HepG2 (cell line): Measurements from ENCODE around the gene LSM2. TPM values are rescaled to one million over a fixed set of nuclear protein-coding genes. Genes with fewer than 3 reads are reported as not detected.

Source experiments
- GABPA ChIP-seq, 2 experiments: IDR thresholded peaks; 2 replicates each; pipeline ENCODE4 v1.6.1; 2011 to 2016; ENCODE audit warnings: low read depth in 2 of 2, low read length in 1 of 2, missing biosample characterization in 1 of 2, missing genetic modification characterization in 1 of 2
- KDM3A ChIP-seq: IDR thresholded peaks from 2 replicates; pipeline ENCODE4 v1.6.1; 2018; ENCODE audit warnings: low read depth, missing compliant biosample characterization
- KLF6 ChIP-seq: IDR thresholded peaks from 2 replicates; pipeline ENCODE4 v1.8.0; 2016; ENCODE audit warnings: missing biosample characterization, missing genetic modification reagents
- MTA3 ChIP-seq: sonication (generic); formaldehyde crosslinking; IDR thresholded peaks from 2 replicates; pipeline ENCODE4 v1.4.0; 2020; ENCODE audit warnings: missing genetic modification reagents
- NCOR1 ChIP-seq: fragments of 200-600 bp; sonication (generic); IDR thresholded peaks from 2 replicates; pipeline ENCODE4 v1.7.0; 2017; ENCODE audit warnings: antibody characterized with exemption, low read length, borderline replicate concordance
- SP4 ChIP-seq: sonication (generic); formaldehyde crosslinking; IDR thresholded peaks from 2 replicates; pipeline ENCODE4 v1.8.1; 2023; ENCODE audit warnings: mild to moderate bottlenecking, missing genetic modification reagents
- TCF12 ChIP-seq, 2 experiments: fragments of 450-650 bp in 1 of 2; sonication (generic) in 1 of 2; formaldehyde crosslinking in 1 of 2; IDR thresholded peaks; 2 replicates each; pipeline versions ENCODE4 v1.6.1 to v1.8.0; 2017 to 2022; ENCODE audit warnings: antibody characterized with exemption in 1 of 2, mild to moderate bottlenecking in 1 of 2, missing genetic modification reagents in 1 of 2, moderate library complexity in 1 of 2
- THAP11 ChIP-seq: IDR thresholded peaks from 2 replicates; pipeline ENCODE4 v1.6.1; 2016; ENCODE audit warnings: missing biosample characterization, missing genetic modification reagents
- ZFAT ChIP-seq: sonication (generic); formaldehyde crosslinking; conservative IDR thresholded peaks from 2 replicates; pipeline ENCODE4 v1.8.1; 2023; ENCODE audit warnings: missing genetic modification reagents, inconsistent platforms
- ZMAT3 ChIP-seq: sonication (generic); formaldehyde crosslinking; conservative IDR thresholded peaks from 2 replicates; pipeline ENCODE4 v1.7.0; 2021; ENCODE audit warnings: missing genetic modification reagents
- ZNF333 ChIP-seq: sonication (generic); formaldehyde crosslinking; IDR thresholded peaks from 2 replicates; pipeline ENCODE4 v1.4.0; 2020; ENCODE audit warnings: mild to moderate bottlenecking, missing genetic modification reagents, borderline replicate concordance
- ZNF883 ChIP-seq: sonication (generic); formaldehyde crosslinking; IDR thresholded peaks from 2 replicates; pipeline ENCODE4 v1.5.1; 2020; ENCODE audit warnings: mild to moderate bottlenecking, missing genetic modification reagents; ENCODE audit errors: not compliant biosample characterization
- ZSCAN20 ChIP-seq: sonication (generic); formaldehyde crosslinking; IDR thresholded peaks from 2 replicates; pipeline ENCODE4 v1.4.0; 2020; ENCODE audit warnings: missing genetic modification reagents, mild to moderate bottlenecking, borderline replicate concordance
- polyA plus RNA-seq, 8 experiments: library from polyadenylated mRNA; depleted of rRNA in 3 of 8; stranded (reverse) in 7 of 8; unstranded in 1 of 8; fragments of >200 nt; fragmentation: Illumina TruSeq in 4 of 8; extraction: Trizol in 4 of 8; gene quantifications; 2 replicates each; pipeline versions ENCODE4 v1.2.1 to v1.2.3, GENCODE V29; 2011 to 2016; ENCODE audit warnings: low read depth in 4 of 8, missing spikeins in 1 of 8, mixed read lengths in 1 of 8; ENCODE audit not compliant: insufficient read depth in 1 of 8
- total RNA-seq, 5 experiments: library from RNA; depleted of rRNA; stranded (reverse); fragments of >200 nt; fragmentation: Illumina TruSeq; extraction: Trizol; gene quantifications; 2 replicates each; pipeline ENCODE4 v1.2.3, GENCODE V29; 2016; ENCODE audit warnings: low read depth in 1 of 5
- TF ChIP-seq, protein P1 (sequence below): sonication (generic); formaldehyde crosslinking; conservative IDR thresholded peaks from 2 replicates; pipeline ENCODE4 v1.4.0; 2020; ENCODE audit warnings: missing genetic modification reagents
- TF ChIP-seq, protein P2 (sequence below): sonication (generic); formaldehyde crosslinking; IDR thresholded peaks from 2 replicates; pipeline ENCODE4 v1.4.0; 2020; ENCODE audit warnings: mild to moderate bottlenecking, missing genetic modification reagents
- TF ChIP-seq, protein P3 (sequence below): sonication (generic); formaldehyde crosslinking; IDR thresholded peaks from 2 replicates; pipeline ENCODE4 v1.8.0; 2022; ENCODE audit warnings: mild to moderate bottlenecking, missing genetic modification reagents, moderate library complexity
- TF ChIP-seq, protein P4 (sequence below): IDR thresholded peaks from 2 replicates; pipeline ENCODE4 v1.6.1; 2016
- TF ChIP-seq, protein P5 (sequence below): sonication (generic); formaldehyde crosslinking; IDR thresholded peaks from 2 replicates; pipeline ENCODE4 v1.4.0; 2020; ENCODE audit warnings: missing genetic modification reagents

Gene LSM2
- total and polyA plus RNA-seq, 2 of the 13 experiments (the other 11 are each of a cell fraction or from before 2014, with no cell fraction given) = 69.4 to 90.5 TPM

DNA sequence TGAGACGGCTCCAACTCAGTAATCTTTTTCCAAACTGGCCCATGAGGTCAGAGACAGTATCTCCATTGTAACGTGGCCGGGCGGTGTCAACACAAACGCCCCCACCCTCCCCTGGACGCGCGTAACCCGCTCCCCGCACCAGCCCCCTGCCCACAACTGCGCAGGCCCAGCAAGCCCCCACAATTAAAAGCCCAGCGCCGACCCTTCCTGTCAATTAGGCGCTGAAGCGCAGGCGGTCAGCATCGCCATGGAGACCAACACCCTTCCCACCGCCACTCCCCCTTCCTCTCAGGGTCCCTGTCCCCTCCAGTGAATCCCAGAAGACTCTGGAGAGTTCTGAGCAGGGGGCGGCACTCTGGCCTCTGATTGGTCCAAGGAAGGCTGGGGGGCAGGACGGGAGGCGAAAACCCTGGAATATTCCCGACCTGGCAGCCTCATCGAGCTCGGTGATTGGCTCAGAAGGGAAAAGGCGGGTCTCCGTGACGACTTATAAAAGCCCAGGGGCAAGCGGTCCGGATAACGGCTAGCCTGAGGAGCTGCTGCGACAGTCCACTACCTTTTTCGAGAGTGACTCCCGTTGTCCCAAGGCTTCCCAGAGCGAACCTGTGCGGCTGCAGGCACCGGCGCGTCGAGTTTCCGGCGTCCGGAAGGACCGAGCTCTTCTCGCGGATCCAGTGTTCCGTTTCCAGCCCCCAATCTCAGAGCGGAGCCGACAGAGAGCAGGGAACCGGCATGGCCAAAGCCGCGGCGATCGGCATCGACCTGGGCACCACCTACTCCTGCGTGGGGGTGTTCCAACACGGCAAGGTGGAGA lies 8.5 kb upstream of the LSM2 start, which contains the start of the genes HSPA1A and HSPA1L (continued):
- TF ChIP-seq, protein P1, sequence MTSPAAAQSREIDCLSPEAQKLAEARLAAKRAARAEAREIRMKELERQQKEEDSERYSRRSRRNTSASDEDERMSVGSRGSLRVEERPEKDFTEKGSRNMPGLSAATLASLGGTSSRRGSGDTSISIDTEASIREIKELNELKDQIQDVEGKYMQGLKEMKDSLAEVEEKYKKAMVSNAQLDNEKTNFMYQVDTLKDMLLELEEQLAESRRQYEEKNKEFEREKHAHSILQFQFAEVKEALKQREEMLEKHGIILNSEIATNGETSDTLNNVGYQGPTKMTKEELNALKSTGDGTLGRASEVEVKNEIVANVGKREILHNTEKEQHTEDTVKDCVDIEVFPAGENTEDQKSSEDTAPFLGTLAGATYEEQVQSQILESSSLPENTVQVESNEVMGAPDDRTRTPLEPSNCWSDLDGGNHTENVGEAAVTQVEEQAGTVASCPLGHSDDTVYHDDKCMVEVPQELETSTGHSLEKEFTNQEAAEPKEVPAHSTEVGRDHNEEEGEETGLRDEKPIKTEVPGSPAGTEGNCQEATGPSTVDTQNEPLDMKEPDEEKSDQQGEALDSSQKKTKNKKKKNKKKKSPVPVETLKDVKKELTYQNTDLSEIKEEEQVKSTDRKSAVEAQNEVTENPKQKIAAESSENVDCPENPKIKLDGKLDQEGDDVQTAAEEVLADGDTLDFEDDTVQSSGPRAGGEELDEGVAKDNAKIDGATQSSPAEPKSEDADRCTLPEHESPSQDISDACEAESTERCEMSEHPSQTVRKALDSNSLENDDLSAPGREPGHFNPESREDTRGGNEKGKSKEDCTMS (CRISPR knock-in tag) = no peak
- TF ChIP-seq ZNF883 (CRISPR knock-in tag) = no peak
- no peak for TF ChIP-seq MTA3
- TF ChIP-seq NCOR1 = 0 out of 2 replicates have a peak, but pooled peaks have one; percentile 34
- TF ChIP-seq, protein P2, sequence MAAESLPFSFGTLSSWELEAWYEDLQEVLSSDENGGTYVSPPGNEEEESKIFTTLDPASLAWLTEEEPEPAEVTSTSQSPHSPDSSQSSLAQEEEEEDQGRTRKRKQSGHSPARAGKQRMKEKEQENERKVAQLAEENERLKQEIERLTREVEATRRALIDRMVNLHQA = no peak
- no peak for TF ChIP-seq ZNF333
- peak; percentile 14; the same call in 1 of the 2 replicates for TF ChIP-seq GABPA (IDR thresholded peaks at IDR 0.05; ENCODE audit: low read depth, low read length)
- no peak for TF ChIP-seq GABPA (CRISPR knock-in tag; IDR thresholded peaks at IDR 0.05; ENCODE audit: low read depth)
- TF ChIP-seq ZMAT3 = peak; percentile 77
- no peak for TF ChIP-seq ZSCAN20 (CRISPR knock-in tag)
- TF ChIP-seq, protein P3, sequence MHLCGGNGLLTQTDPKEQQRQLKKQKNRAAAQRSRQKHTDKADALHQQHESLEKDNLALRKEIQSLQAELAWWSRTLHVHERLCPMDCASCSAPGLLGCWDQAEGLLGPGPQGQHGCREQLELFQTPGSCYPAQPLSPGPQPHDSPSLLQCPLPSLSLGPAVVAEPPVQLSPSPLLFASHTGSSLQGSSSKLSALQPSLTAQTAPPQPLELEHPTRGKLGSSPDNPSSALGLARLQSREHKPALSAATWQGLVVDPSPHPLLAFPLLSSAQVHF = 0 out of 2 replicates have a peak, but pooled peaks have one; percentile 64
- TF ChIP-seq THAP11 (CRISPR knock-in tag) = peak; percentile 55; the same call in 1 of the 2 replicates
- TF ChIP-seq, protein P4, sequence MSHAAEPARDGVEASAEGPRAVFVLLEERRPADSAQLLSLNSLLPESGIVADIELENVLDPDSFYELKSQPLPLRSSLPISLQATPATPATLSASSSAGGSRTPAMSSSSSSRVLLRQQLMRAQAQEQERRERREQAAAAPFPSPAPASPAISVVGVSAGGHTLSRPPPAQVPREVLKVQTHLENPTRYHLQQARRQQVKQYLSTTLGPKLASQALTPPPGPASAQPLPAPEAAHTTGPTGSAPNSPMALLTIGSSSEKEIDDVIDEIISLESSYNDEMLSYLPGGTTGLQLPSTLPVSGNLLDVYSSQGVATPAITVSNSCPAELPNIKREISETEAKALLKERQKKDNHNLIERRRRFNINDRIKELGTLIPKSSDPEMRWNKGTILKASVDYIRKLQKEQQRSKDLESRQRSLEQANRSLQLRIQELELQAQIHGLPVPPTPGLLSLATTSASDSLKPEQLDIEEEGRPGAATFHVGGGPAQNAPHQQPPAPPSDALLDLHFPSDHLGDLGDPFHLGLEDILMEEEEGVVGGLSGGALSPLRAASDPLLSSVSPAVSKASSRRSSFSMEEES = no peak
- TF ChIP-seq KDM3A = 0 out of 2 replicates have a peak, but pooled peaks have one; percentile 57
- no peak for TF ChIP-seq TCF12 (IDR thresholded peaks at IDR 0.05)
- TF ChIP-seq TCF12 (CRISPR knock-in tag; IDR thresholded peaks at IDR 0.05) = no peak
- TF ChIP-seq ZFAT = no peak
- peak; percentile 54; the same call in 1 of the 2 replicates for TF ChIP-seq SP4 (CRISPR knock-in tag)
- TF ChIP-seq KLF6 (CRISPR knock-in tag) = no peak
- TF ChIP-seq, protein P5, sequence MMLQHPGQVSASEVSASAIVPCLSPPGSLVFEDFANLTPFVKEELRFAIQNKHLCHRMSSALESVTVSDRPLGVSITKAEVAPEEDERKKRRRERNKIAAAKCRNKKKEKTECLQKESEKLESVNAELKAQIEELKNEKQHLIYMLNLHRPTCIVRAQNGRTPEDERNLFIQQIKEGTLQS (CRISPR knock-in tag) = no peak
